Lower leg skin (tissue), 4 donors: Measurements from ENCODE around the gene UCHL5. TPM values are rescaled to one million over a fixed set of nuclear protein-coding genes. Genes with fewer than 3 reads are reported as not detected.

Experiments used
- DNase-seq, 2 donors: peaks; one replicate each; pipeline ENCODE4 v3.0.0-alpha.2; 2019; ENCODE audit warnings: low spot score in 2 of 2
- H3K4me3 ChIP-seq: fragments of 200-600 bp; sonication (generic); 2 replicates; pipeline ENCODE4 v1.5.1; 2017; ENCODE audit warnings: mild to moderate bottlenecking, low read depth; ENCODE audit not compliant: poor library complexity, severe bottlenecking
- CTCF ChIP-seq, 3 donors: fragments of 450-650 bp; IDR thresholded peaks; one replicate each; pipeline ENCODE4 v1.5.1; 2016; ENCODE audit warnings: antibody characterized with exemption in 3 of 3, mild to moderate bottlenecking in 3 of 3, moderate library complexity in 2 of 3
- POLR2A ChIP-seq, 2 donors: fragments of 450-650 bp; IDR thresholded peaks; one replicate each; pipeline ENCODE4 v1.6.1; 2016 to 2017; ENCODE audit warnings: antibody characterized with exemption in 2 of 2, mild to moderate bottlenecking in 1 of 2, moderate library complexity in 1 of 2
- WGBS, 2 donors: methylation state at CpG; one replicate each; pipeline ENCODE4 v1.1.5; 2018; 5-methylcytosine and 5-hydroxymethylcytosine counted together
- intact Hi-C: fragments of 100-400 bp; cut with DNase I; formaldehyde crosslinking; loops from one replicate; pipeline ENCODE4 v1.15.0; 2023; ENCODE audit warnings: low total_unique reads
- total RNA-seq, 4 donors: library from RNA; depleted of rRNA; stranded (reverse); fragments of >200 nt; gene quantifications; one replicate each; pipeline ENCODE4 v1.1.0, GENCODE V29; 2016

UCHL5 gene
- total RNA-seq, 4 donors from 2014 or later, result 25.5 to 57.9 (median 37.7) TPM

- intact Hi-C loops, result no loop called here
- no peak for DNase-seq
- 83 to 89% methylated on average over 1 of the region's 1 CpG for WGBS, 2 donors
- H3K4me3 ChIP-seq, result no peak overlapping the region
- TF ChIP-seq CTCF (IDR thresholded peaks at IDR 0.05) (no peak), POLR2A (IDR thresholded peaks at IDR 0.05) (no peak)
Observed at GRCh38 chr1:193085263-193085662, 26.1 kb upstream of the UCHL5 start.

GRCh38 chr1:193083365-193084088 is 24.4 kb upstream of the UCHL5 start:
- H3K4me3 ChIP-seq, result no peak overlapping the region
- no peak for DNase-seq
- intact Hi-C loops, result no loop called here
- no peak for TF ChIP-seq CTCF (IDR thresholded peaks at IDR 0.05)
- TF ChIP-seq POLR2A (IDR thresholded peaks at IDR 0.05), result no peak
- WGBS, 2 donors, result 78 to 82% methylated on average over 6 of the region's 6 CpGs

- DNase-seq, result no peak
- intact Hi-C loops, result no loop called here
- TF ChIP-seq POLR2A (IDR thresholded peaks at IDR 0.05) (no peak), CTCF (IDR thresholded peaks at IDR 0.05) (no peak)
- WGBS, 2 donors, result 95 to 98% methylated on average over 3 of the region's 3 CpGs
- no peak overlapping the region for H3K4me3 ChIP-seq
Observed at GRCh38 chr1:193079187-193079586, 20.0 kb upstream of the UCHL5 start.

GRCh38 chr1:193077991-193078390 is 18.8 kb upstream of the UCHL5 start:
- no peak overlapping the region for H3K4me3 ChIP-seq
- no peak for TF ChIP-seq POLR2A (IDR thresholded peaks at IDR 0.05)
- TF ChIP-seq CTCF (IDR thresholded peaks at IDR 0.05), result no peak
- intact Hi-C loops, result no loop called here
- no peak for DNase-seq

- no peak for DNase-seq
- 68 to 75% methylated on average over 5 of the region's 5 CpGs for WGBS, 2 donors
- intact Hi-C loops, result no loop called here
- no peak overlapping the region for H3K4me3 ChIP-seq
- no peak for TF ChIP-seq POLR2A (IDR thresholded peaks at IDR 0.05)
- TF ChIP-seq CTCF (IDR thresholded peaks at IDR 0.05), result no peak
Observed at GRCh38 chr1:193070942-193071341, 11.8 kb upstream of the UCHL5 start.

- intact Hi-C loops, result no loop called here
- DNase-seq, result no peak
- TF ChIP-seq CTCF (IDR thresholded peaks at IDR 0.05), result no peak
- WGBS, 2 donors, result 63 to 72% methylated on average over 2 of the region's 2 CpGs
- no peak overlapping the region for H3K4me3 ChIP-seq
Observed at GRCh38 chr1:193070386-193070753, 11.2 kb upstream of the UCHL5 start.
